Muscle layer of duodenum (tissue), 2 donors: ENCODE measurements around the gene ZNF431.
"Not testable (repeated sequence)": the region's sequence is repeated elsewhere in the genome, so short reads cannot be mapped to it uniquely, and the experiment has no call there.

Experiments
- H3K27ac ChIP-seq: one replicate; pipeline ENCODE4 v1.7.0; 2013; ENCODE audit warnings: mild to moderate bottlenecking, low read length
- H3K27me3 ChIP-seq: one replicate; pipeline ENCODE4 v1.7.0; 2013; ENCODE audit warnings: low read depth, mild to moderate bottlenecking, control low read depth, low read length
- H3K36me3 ChIP-seq, 2 donors: one replicate each; pipeline ENCODE4 v1.7.0; 2013; ENCODE audit warnings: low read length in 2 of 2, control low read depth in 1 of 2, mild to moderate bottlenecking in 1 of 2; ENCODE audit not compliant: insufficient read depth in 2 of 2, control insufficient read depth in 1 of 2
- H3K4me1 ChIP-seq, 2 donors: one replicate each; pipeline ENCODE4 v1.7.0; 2013; ENCODE audit warnings: low read length in 2 of 2, mild to moderate bottlenecking in 2 of 2, control low read depth in 1 of 2, moderate library complexity in 1 of 2; ENCODE audit not compliant: insufficient read depth in 2 of 2, control insufficient read depth in 1 of 2
- H3K4me3 ChIP-seq, 2 donors: one replicate each; pipeline ENCODE4 v1.7.0; 2013; ENCODE audit warnings: low read length in 2 of 2, low read depth in 1 of 2, mild to moderate bottlenecking in 1 of 2
- H3K9me3 ChIP-seq, 2 donors: one replicate each; pipeline ENCODE4 v1.7.0; 2013; ENCODE audit warnings: low read length in 2 of 2, control low read depth in 1 of 2, mild to moderate bottlenecking in 1 of 2; ENCODE audit not compliant: control insufficient read depth in 1 of 2
- donor health status: healthy.

ZNF431 gene

DNA sequence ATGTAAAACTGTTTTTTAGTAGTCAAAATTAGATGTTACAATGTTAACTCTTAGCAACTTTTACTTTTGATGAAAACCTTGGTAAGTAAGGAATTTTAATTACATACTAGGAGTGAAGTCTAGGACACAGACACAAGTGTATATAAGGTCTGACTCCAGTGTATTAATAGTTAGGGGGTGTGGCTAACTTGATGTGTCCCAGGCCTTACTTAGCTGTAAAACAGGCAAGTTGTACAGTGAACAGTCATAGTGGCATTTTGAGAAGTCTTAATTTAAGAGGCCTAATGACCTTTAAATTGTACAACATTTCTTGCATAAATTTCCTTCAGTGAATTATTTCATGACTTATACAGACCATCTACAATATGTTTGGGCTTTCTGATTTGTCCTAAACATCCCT lies 6.8 kb downstream of the ZNF431 start:
- Histone ChIP-seq H3K36me3 (peaks cover 11 to 35% of the 10 kb centered on the region in 2 donors), H3K27ac (no peak overlapping the region), H3K9me3 (no peaks in the 10 kb centered on the region), H3K4me3 (no peak overlapping the region), H3K4me1 (peaks cover 0 to 11% of the 10 kb centered on the region in 2 donors), H3K27me3 (no peaks in the 10 kb centered on the region)

DNA sequence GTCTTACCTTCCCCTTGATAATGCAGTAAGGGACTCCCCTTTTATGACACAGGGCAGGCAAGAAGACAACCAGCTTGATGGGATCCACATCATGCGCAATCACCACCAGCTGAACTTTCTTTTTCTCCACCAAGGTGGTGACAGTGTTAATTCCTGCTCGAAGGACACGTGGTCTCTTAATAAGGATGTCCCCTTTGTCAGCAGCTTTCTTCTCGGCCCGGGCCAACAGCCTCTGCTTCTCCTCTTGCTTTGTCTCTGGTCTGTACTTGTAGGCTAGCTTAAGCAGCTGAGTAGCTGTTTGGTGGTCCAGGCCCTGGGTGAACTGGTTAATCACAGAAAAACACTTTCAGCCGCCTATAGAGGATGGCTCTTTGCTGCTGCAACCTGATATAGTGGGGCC lies 8.0 kb downstream of the ZNF431 start:
- peaks cover 0 to 11% of the 10 kb centered on the region in 2 donors for H3K4me1 ChIP-seq

DNA sequence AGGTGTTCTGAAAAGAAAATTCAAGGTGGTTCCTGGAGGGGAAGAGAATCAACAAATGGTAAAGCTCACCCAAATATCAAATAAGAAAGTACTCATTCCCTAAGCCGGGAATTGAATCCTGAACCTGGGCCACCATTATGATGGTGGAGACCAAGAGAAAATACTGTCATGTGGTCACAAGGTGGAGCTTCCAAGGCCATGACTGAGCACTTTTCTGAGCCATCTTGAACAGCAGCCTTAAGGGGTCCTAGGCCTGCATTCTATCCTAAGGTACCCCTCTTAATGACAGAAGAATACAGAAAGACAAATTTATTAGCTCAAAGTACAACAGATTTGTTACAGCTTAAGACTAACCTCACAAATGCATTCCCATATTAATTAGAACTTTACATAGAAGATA lies 9.6 kb downstream of the ZNF431 start:
- H3K4me3 ChIP-seq = no peak overlapping the region
- no peaks in the 10 kb centered on the region for H3K27me3 ChIP-seq
- H3K9me3 ChIP-seq = no peaks in the 10 kb centered on the region
- H3K36me3 ChIP-seq = peaks cover 9 to 23% of the 10 kb centered on the region in 2 donors
- H3K27ac ChIP-seq = no peak overlapping the region
- peaks cover 0 to 11% of the 10 kb centered on the region in 2 donors for H3K4me1 ChIP-seq

More for the DNA sequence above, 8.0 kb downstream of the ZNF431 start:
- Histone ChIP-seq H3K4me3 (no peak overlapping the region), H3K36me3 (peaks cover 9 to 35% of the 10 kb centered on the region in 2 donors), H3K27me3 (no peaks in the 10 kb centered on the region), H3K27ac (no peak overlapping the region), H3K9me3 (no peaks in the 10 kb centered on the region)

GRCh38 chr19:21158523-21159135 lies 16.8 kb downstream of the ZNF431 start:
- Histone ChIP-seq H3K4me3 (no peak overlapping the region), H3K36me3 (no peaks in the 10 kb centered on the region), H3K27me3 (no peaks in the 10 kb centered on the region), H3K27ac (no peak overlapping the region), H3K4me1 (no peaks in the 10 kb centered on the region), H3K9me3 (no peaks in the 10 kb centered on the region)

DNA sequence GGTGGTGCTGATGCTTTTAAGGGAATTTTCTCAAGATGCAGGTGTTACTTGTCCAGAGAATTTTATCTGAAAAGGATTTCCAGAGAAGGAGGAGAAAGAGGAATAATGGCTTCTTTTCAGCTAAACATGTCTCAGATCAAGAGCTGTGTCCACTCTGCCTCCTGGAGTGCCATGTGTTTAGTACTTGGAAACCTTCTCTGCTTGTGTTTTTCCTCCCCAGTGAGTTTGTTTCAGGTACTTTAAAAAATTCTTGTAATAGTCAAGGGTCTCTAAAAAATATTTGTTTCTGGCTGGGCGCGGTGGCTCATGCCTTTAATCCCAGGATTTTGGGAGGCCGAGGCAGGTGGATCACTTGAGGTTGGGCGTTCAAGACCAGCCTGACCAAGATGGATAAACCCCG lies 22.7 kb downstream of the ZNF431 start:
- no peaks in the 10 kb centered on the region for H3K4me1 ChIP-seq
- no peak overlapping the region for H3K4me3 ChIP-seq
- no peaks in the 10 kb centered on the region for H3K9me3 ChIP-seq
- peaks cover 0 to 14% of the 10 kb centered on the region in 2 donors for H3K36me3 ChIP-seq
- H3K27ac ChIP-seq = no peak overlapping the region
- no peaks in the 10 kb centered on the region for H3K27me3 ChIP-seq

- peaks cover 0 to 17% of the 10 kb centered on the region in 2 donors for H3K36me3 ChIP-seq
- H3K9me3 ChIP-seq = no peaks in the 10 kb centered on the region
- H3K27me3 ChIP-seq = no peaks in the 10 kb centered on the region
- no peak overlapping the region for H3K27ac ChIP-seq
- no peak overlapping the region for H3K4me3 ChIP-seq
- no peaks in the 10 kb centered on the region for H3K4me1 ChIP-seq
Observed at GRCh38 chr19:21166436-21166835, 24.6 kb downstream of the ZNF431 start.

GRCh38 chr19:21197590-21198295 lies 55.9 kb downstream of the ZNF431 start:
- H3K9me3 ChIP-seq = no peaks in the 10 kb centered on the region
- no peaks in the 10 kb centered on the region for H3K36me3 ChIP-seq
- H3K27ac ChIP-seq = no peak overlapping the region
- H3K4me3 ChIP-seq = no peak overlapping the region
- H3K27me3 ChIP-seq = no peaks in the 10 kb centered on the region
- H3K4me1 ChIP-seq = no peaks in the 10 kb centered on the region

DNA sequence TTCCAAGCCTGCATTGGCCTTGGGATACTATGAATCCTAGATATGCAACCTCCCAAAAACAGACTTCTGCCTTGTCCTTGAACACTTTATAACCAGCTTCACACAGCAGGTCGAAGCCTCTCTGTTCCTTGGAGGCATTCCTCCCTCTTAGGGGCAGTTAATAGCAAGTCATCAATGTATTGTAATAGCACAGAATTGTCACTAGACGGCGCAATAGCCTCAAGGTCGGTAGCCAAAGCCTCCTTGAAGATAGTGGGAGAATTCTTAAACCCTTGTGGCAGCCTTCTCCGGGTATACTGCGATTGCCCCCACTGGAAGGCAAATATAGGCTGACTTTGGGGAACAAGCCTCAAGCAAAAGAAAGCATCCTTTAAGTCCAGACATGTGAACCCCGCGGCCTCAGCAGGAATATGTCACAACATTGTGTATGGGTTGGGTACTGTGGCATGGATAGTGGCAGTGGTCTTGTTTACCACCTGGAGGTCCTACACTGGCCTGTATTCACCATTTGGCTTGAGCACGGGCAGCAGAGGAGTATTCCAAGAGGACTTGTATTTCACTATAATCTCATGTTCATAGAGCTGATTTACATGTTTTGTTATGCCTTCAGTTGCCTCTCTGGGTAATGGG lies 61.1 kb downstream of the ZNF431 start:
- Histone ChIP-seq H3K4me3 (no peak overlapping the region), H3K36me3 (no peaks in the 10 kb centered on the region), H3K4me1 (no peaks in the 10 kb centered on the region), H3K9me3 (no peaks in the 10 kb centered on the region), H3K27ac (no peak overlapping the region), H3K27me3 (no peaks in the 10 kb centered on the region)

- no peaks in the 10 kb centered on the region for H3K36me3 ChIP-seq
- H3K4me1 ChIP-seq = no peaks in the 10 kb centered on the region
- no peaks in the 10 kb centered on the region for H3K9me3 ChIP-seq
- no peak overlapping the region for H3K4me3 ChIP-seq
- H3K27ac ChIP-seq = no peak overlapping the region
- H3K27me3 ChIP-seq = no peaks in the 10 kb centered on the region
Observed at GRCh38 chr19:21210037-21210621, 68.3 kb downstream of the ZNF431 start.

DNA sequence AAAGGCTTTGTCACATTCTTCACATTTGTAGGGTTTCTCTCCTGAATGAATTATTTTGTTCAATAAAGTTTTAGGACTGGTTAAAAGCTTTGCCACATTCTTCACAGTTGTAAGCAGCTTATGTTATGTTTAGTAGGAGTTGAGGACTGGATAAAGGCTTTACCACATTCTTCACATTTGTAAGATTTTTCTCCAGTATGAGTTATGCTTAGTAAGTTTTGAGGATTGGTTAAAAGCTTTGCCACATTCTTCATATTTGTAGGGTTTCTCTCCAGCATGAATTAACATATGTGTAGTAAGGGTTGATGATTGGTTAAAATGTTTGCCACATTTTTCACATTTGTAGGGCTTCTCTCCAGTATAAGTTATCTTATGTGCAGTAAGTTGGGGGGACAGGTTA lies 79.9 kb downstream of the ZNF431 start:
- H3K27me3 ChIP-seq = no peaks in the 10 kb centered on the region
- no peaks in the 10 kb centered on the region for H3K36me3 ChIP-seq
- no peaks in the 10 kb centered on the region for H3K9me3 ChIP-seq
- H3K4me3 ChIP-seq = no peak overlapping the region
- H3K4me1 ChIP-seq = no peaks in the 10 kb centered on the region
- H3K27ac ChIP-seq = no peak overlapping the region

GRCh38 chr19:21229938-21230337 lies 88.1 kb downstream of the ZNF431 start:
- not testable (repeated sequence) for H3K4me1 ChIP-seq, H3K27me3 ChIP-seq, H3K36me3 ChIP-seq, H3K4me3 ChIP-seq, H3K27ac ChIP-seq
- H3K9me3 ChIP-seq = peaks cover 0 to 12% of the 10 kb centered on the region in 2 donors
